ENCODE results near the gene TOMM40. TPM values are rescaled to one million over a fixed set of nuclear protein-coding genes. Genes with fewer than 3 reads are reported as not detected.

TOMM40 gene
- total and polyA plus RNA-seq, 2 of the 13 experiments (the other 11 are each of a cell fraction or from before 2014, with no cell fraction given): 72.0 to 110 TPM

- TF ChIP-seq ARID2 (CRISPR knock-in tag; IDR thresholded peaks at IDR 0.05; ENCODE audit: borderline replicate concordance): no peak
- no peak for TF ChIP-seq ZNF501 (CRISPR knock-in tag; IDR thresholded peaks at IDR 0.05)
- TF ChIP-seq HOXD1 (CRISPR knock-in tag; IDR thresholded peaks at IDR 0.05): no peak
- no peak for TF ChIP-seq GPN1 (CRISPR knock-in tag; IDR thresholded peaks at IDR 0.05; ENCODE audit: borderline replicate concordance)
- no peak for TF ChIP-seq ZNF275 (CRISPR knock-in tag; IDR thresholded peaks at IDR 0.05; ENCODE audit: borderline replicate concordance)
- TF ChIP-seq USF2 (IDR thresholded peaks at IDR 0.05; ENCODE audit: low read depth, low read length): 0 out of 2 replicates have a peak, but pooled peaks have one; percentile 13
- TF ChIP-seq USF2 (CRISPR knock-in tag; IDR thresholded peaks at IDR 0.05; ENCODE audit: borderline replicate concordance): peak; percentile 58; the same call in 1 of the 2 replicates
- TF ChIP-seq ZFP1 (CRISPR knock-in tag; IDR thresholded peaks at IDR 0.05): 0 out of 2 replicates have a peak, but pooled peaks have one; percentile 23
- TF ChIP-seq TARDBP (CRISPR knock-in tag; IDR thresholded peaks at IDR 0.05): peak; percentile 73
- TF ChIP-seq ZNF34 (CRISPR knock-in tag; IDR thresholded peaks at IDR 0.05; ENCODE audit: borderline replicate concordance): 0 out of 2 replicates have a peak, but pooled peaks have one; percentile 15
- no peak for TF ChIP-seq ZNF784 (CRISPR knock-in tag; IDR thresholded peaks at IDR 0.05; ENCODE audit: borderline replicate concordance)
- TF ChIP-seq ZNF280D (CRISPR knock-in tag; IDR thresholded peaks at IDR 0.05): no peak
- TF ChIP-seq TEAD2 (CRISPR knock-in tag; IDR thresholded peaks at IDR 0.05): no peak
- no peak for TF ChIP-seq ZFP62 (CRISPR knock-in tag; IDR thresholded peaks at IDR 0.05)
- peak; percentile 85 for TF ChIP-seq ARID5B (CRISPR knock-in tag; IDR thresholded peaks at IDR 0.05)
- TF ChIP-seq CEBPB (IDR thresholded peaks at IDR 0.05; ENCODE audit: borderline replicate concordance, low read depth, low read length): peak; percentile 89
- no peak for TF ChIP-seq ZNF639 (CRISPR knock-in tag; conservative IDR thresholded peaks at IDR 0.05)
These were observed 21.8 kb downstream of the TOMM40 start (continued) for GRCh38 chr19:44912854-44913253.

Measured in HepG2 (cell line).